Measurements from ENCODE around the gene POLA1. TPM values are rescaled to one million over a fixed set of nuclear protein-coding genes. Genes with fewer than 3 reads are reported as not detected.

POLA1 gene
- total RNA-seq, 1 experiment from 2014 or later: 19.9 TPM

- DNase-seq: no peak
- H3K4me3 ChIP-seq: no peak overlapping the region
- no peaks in the 10 kb centered on the region for H3K36me3 ChIP-seq
- no peaks in the 10 kb centered on the region for H3K27me3 ChIP-seq
- no peaks in the 10 kb centered on the region for H3K9me3 ChIP-seq
Observed at GRCh38 chrX:24965372-24965771, 271.7 kb downstream of the POLA1 start.

- H3K4me3 ChIP-seq: no peak overlapping the region
Observed at GRCh38 chrX:24969812-24970211, 276.1 kb downstream of the POLA1 start.

GRCh38 chrX:24979081-24979480 is 285.4 kb downstream of the POLA1 start:
- Histone ChIP-seq H3K4me3 (no peak overlapping the region), H3K27me3 (no peaks in the 10 kb centered on the region), H3K36me3 (no peaks in the 10 kb centered on the region), H3K9me3 (no peaks in the 10 kb centered on the region)
- DNase-seq: no peak

More at GRCh38 chrX:24969812-24970211, 276.1 kb downstream of the POLA1 start:
- DNase-seq: no peak
- Histone ChIP-seq H3K36me3 (no peaks in the 10 kb centered on the region), H3K9me3 (no peaks in the 10 kb centered on the region), H3K27me3 (no peaks in the 10 kb centered on the region)

GRCh38 chrX:24981030-24981429 is 287.3 kb downstream of the POLA1 start:
- no peak for DNase-seq
- Histone ChIP-seq H3K4me3 (no peak overlapping the region), H3K9me3 (no peaks in the 10 kb centered on the region), H3K36me3 (no peaks in the 10 kb centered on the region), H3K27me3 (no peaks in the 10 kb centered on the region)

GRCh38 chrX:24982306-24982965 is 288.7 kb downstream of the POLA1 start:
- Histone ChIP-seq H3K27me3 (no peaks in the 10 kb centered on the region), H3K4me3 (no peak overlapping the region), H3K9me3 (no peaks in the 10 kb centered on the region), H3K36me3 (no peaks in the 10 kb centered on the region)
- no peak for DNase-seq

- no peaks in the 10 kb centered on the region for H3K27me3 ChIP-seq
- DNase-seq: no peak
- no peaks in the 10 kb centered on the region for H3K9me3 ChIP-seq
- no peak overlapping the region for H3K4me3 ChIP-seq
- H3K36me3 ChIP-seq: no peaks in the 10 kb centered on the region
Observed at GRCh38 chrX:24983931-24984330, 290.2 kb downstream of the POLA1 start.

GRCh38 chrX:24985120-24985519 is 291.4 kb downstream of the POLA1 start:
- DNase-seq: no peak
- Histone ChIP-seq H3K4me3 (no peak overlapping the region), H3K36me3 (no peaks in the 10 kb centered on the region), H3K27me3 (no peaks in the 10 kb centered on the region), H3K9me3 (no peaks in the 10 kb centered on the region)

- Histone ChIP-seq H3K36me3 (no peaks in the 10 kb centered on the region), H3K4me3 (no peak overlapping the region), H3K9me3 (no peaks in the 10 kb centered on the region), H3K27me3 (no peaks in the 10 kb centered on the region)
- DNase-seq: no peak
Observed at GRCh38 chrX:24987731-24988130, 294.0 kb downstream of the POLA1 start.

GRCh38 chrX:24988314-24988713 is 294.6 kb downstream of the POLA1 start:
- no peak for DNase-seq
- no peaks in the 10 kb centered on the region for H3K9me3 ChIP-seq
- H3K27me3 ChIP-seq: no peaks in the 10 kb centered on the region
- no peaks in the 10 kb centered on the region for H3K36me3 ChIP-seq
- H3K4me3 ChIP-seq: no peak overlapping the region

GRCh38 chrX:24990535-24990934 is 296.8 kb downstream of the POLA1 start:
- H3K36me3 ChIP-seq: no peaks in the 10 kb centered on the region
- no peaks in the 10 kb centered on the region for H3K9me3 ChIP-seq
- no peak for DNase-seq

GRCh38 chrX:24993879-24994278 is 300.2 kb downstream of the POLA1 start:
- Histone ChIP-seq H3K9me3 (no peaks in the 10 kb centered on the region), H3K4me3 (no peak overlapping the region), H3K27me3 (no peaks in the 10 kb centered on the region), H3K36me3 (no peaks in the 10 kb centered on the region)
- no peak for DNase-seq

More at GRCh38 chrX:24990535-24990934, 296.8 kb downstream of the POLA1 start:
- H3K4me3 ChIP-seq: no peak overlapping the region
- H3K27me3 ChIP-seq: no peaks in the 10 kb centered on the region

GRCh38 chrX:24996096-24996709 is 302.5 kb downstream of the POLA1 start:
- H3K9me3 ChIP-seq: no peaks in the 10 kb centered on the region
- H3K4me3 ChIP-seq: no peak overlapping the region
- H3K36me3 ChIP-seq: no peaks in the 10 kb centered on the region
- no peak for DNase-seq
- no peaks in the 10 kb centered on the region for H3K27me3 ChIP-seq

GRCh38 chrX:24999511-24999910 is 305.8 kb downstream of the POLA1 start:
- H3K9me3 ChIP-seq: no peaks in the 10 kb centered on the region
- no peak for DNase-seq
- H3K27me3 ChIP-seq: no peaks in the 10 kb centered on the region; the same call in 1 of the 2 replicates
- H3K4me3 ChIP-seq: no peak overlapping the region
- no peaks in the 10 kb centered on the region for H3K36me3 ChIP-seq

GRCh38 chrX:25001808-25002660 is 308.3 kb downstream of the POLA1 start:
- Histone ChIP-seq H3K4me3 (no peak overlapping the region), H3K9me3 (no peaks in the 10 kb centered on the region), H3K36me3 (no peaks in the 10 kb centered on the region), H3K27me3 (peaks cover 7% of the 10 kb centered on the region; the same call in 1 of the 2 replicates)
- DNase-seq: no peak

- no peak overlapping the region for H3K4me3 ChIP-seq
- peaks cover 12% of the 10 kb centered on the region; the same call in 1 of the 2 replicates for H3K27me3 ChIP-seq
- no peaks in the 10 kb centered on the region for H3K36me3 ChIP-seq
- no peaks in the 10 kb centered on the region for H3K9me3 ChIP-seq
- DNase-seq: no peak
Observed at GRCh38 chrX:25002661-25003020, 308.9 kb downstream of the POLA1 start.

- no peak for DNase-seq
- Histone ChIP-seq H3K36me3 (no peaks in the 10 kb centered on the region), H3K4me3 (no peak overlapping the region), H3K9me3 (no peaks in the 10 kb centered on the region), H3K27me3 (peaks cover 12% of the 10 kb centered on the region; the same call in 1 of the 2 replicates)
Observed at GRCh38 chrX:25003066-25003849, 309.5 kb downstream of the POLA1 start.

- no peak for DNase-seq
- peaks cover 12% of the 10 kb centered on the region; the same call in 1 of the 2 replicates for H3K27me3 ChIP-seq
- H3K4me3 ChIP-seq: no peak overlapping the region
- H3K9me3 ChIP-seq: no peaks in the 10 kb centered on the region
- H3K36me3 ChIP-seq: no peaks in the 10 kb centered on the region
Observed at GRCh38 chrX:25004040-25004439, 310.3 kb downstream of the POLA1 start.
